ENCODE results near the gene NHS.

The NHS gene

DNA sequence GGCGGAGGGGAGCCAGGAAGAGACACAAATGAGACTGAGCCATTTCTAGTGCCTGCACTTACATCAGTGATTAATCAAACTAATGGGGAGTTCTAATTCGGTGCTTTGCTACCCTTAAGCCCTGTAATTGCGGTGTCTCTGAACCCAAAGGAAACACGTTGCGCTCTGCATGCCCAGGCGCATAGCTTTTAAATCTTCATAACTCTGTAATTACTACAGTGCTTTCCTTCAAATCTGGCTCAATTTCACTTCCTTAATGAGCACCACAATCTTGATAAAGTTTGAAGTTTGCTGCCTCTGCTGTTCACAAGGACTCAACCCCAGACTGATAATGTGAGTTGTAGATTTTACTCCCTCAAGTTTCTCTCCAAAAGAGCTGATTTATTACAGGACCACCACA is 5.7 kb upstream of the NHS start:
- no peak for TF ChIP-seq ZFX (IDR thresholded peaks at IDR 0.05; ENCODE audit: borderline replicate concordance)
- TF ChIP-seq, protein P1, sequence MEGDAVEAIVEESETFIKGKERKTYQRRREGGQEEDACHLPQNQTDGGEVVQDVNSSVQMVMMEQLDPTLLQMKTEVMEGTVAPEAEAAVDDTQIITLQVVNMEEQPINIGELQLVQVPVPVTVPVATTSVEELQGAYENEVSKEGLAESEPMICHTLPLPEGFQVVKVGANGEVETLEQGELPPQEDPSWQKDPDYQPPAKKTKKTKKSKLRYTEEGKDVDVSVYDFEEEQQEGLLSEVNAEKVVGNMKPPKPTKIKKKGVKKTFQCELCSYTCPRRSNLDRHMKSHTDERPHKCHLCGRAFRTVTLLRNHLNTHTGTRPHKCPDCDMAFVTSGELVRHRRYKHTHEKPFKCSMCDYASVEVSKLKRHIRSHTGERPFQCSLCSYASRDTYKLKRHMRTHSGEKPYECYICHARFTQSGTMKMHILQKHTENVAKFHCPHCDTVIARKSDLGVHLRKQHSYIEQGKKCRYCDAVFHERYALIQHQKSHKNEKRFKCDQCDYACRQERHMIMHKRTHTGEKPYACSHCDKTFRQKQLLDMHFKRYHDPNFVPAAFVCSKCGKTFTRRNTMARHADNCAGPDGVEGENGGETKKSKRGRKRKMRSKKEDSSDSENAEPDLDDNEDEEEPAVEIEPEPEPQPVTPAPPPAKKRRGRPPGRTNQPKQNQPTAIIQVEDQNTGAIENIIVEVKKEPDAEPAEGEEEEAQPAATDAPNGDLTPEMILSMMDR (IDR thresholded peaks at IDR 0.05) = no peak

GRCh38 chrX:17370191-17370590 is 4.8 kb upstream of the NHS start:
- no peak overlapping the region for H3K27ac ChIP-seq
- TF ChIP-seq ZFX (IDR thresholded peaks at IDR 0.05; ENCODE audit: borderline replicate concordance) = no peak
- TF ChIP-seq, protein P1 (IDR thresholded peaks at IDR 0.05) = no peak

More for the DNA sequence above, 5.7 kb upstream of the NHS start:
- no peak overlapping the region for H3K27ac ChIP-seq

GRCh38 chrX:17372052-17372451 is 2.9 kb upstream of the NHS start:
- H3K27ac ChIP-seq = no peak overlapping the region
- no peak for TF ChIP-seq ZFX (IDR thresholded peaks at IDR 0.05; ENCODE audit: borderline replicate concordance)
- TF ChIP-seq, protein P1 (IDR thresholded peaks at IDR 0.05) = no peak

DNA sequence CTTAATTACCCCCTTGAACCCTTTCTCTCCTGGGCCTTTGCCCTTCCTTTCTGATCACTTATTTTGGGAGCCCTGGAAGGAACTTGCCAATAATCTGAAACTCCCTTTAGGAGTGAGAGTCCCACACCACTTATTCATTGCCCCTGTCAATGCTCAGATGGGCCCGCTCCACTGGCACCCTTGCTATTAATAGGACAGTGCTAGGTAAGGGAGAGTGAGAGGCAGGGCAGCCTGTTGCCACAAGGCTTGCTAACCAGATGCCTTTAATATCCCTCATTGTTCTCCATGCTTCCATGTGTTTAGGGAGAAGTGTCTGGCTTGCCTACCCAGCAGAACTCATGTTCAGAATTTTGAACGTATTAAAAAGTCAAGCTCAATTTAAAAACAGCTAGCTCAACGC is 1.7 kb upstream of the NHS start:
- TF ChIP-seq, protein P1 (IDR thresholded peaks at IDR 0.05) = no peak
- TF ChIP-seq ZFX (IDR thresholded peaks at IDR 0.05; ENCODE audit: borderline replicate concordance) = no peak
- no peak overlapping the region for H3K27ac ChIP-seq

DNA sequence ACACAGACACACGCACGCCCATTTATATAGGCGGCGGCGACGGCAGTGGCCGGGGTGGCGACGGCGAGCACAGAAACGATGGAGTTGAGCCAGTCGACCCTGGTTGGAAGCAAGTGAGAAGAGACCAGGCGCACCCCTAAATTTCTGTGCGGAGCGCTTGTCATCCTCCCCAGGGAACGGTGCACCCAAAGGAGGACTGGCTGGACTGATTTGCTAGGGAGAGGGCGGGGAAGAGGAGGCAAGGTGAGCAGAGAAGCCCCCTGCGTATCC is 302 bp downstream of the NHS start:
- TF ChIP-seq, protein P1 (IDR thresholded peaks at IDR 0.05) = no peak
- TF ChIP-seq ZFX (IDR thresholded peaks at IDR 0.05; ENCODE audit: borderline replicate concordance) = no peak
- no peak overlapping the region for H3K27ac ChIP-seq

DNA sequence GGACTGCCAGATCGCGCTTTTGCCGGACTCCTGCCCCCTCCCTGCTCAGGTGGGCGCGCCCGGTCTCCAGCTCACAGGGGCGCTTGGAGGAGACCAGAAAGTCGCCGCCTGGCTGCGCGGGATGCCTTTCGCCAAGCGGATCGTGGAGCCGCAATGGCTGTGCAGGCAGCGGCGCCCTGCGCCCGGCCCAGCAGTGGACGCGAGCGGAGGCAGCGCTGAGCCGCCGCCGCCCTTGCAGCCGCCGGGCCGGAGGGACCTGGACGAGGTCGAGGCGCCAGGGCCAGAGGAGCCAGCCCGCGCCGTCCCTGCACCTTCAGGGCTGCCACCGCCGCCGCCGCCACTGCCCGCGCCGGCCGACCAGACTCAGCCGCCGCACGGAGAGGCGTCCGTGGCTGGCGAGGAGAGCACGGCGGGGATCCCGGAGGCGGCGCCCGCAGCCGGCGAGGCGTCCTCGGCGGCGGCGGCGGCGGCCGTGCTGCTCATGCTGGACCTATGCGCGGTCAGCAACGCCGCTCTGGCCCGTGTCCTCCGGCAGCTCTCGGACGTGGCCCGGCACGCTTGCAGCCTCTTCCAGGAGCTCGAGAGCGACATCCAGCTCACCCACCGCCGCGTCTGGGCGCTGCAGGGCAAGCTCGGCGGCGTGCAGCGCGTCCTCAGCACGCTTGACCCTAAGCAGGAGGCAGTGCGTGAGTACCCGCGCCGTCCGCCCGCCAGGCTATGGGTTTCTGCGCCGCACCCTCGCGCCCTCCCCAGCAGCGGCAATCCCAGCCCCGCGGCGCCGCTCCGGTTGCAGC is 834 bp downstream of the NHS start:
- TF ChIP-seq, protein P1 (IDR thresholded peaks at IDR 0.05) = 0 out of 2 replicates have a peak, but pooled peaks have one; percentile 3
- TF ChIP-seq ZFX (IDR thresholded peaks at IDR 0.05; ENCODE audit: borderline replicate concordance) = no peak
- H3K27ac ChIP-seq = no peak overlapping the region

GRCh38 chrX:17376431-17377077 is 1.6 kb downstream of the NHS start:
- TF ChIP-seq, protein P1 (IDR thresholded peaks at IDR 0.05) = no peak
- TF ChIP-seq ZFX (IDR thresholded peaks at IDR 0.05; ENCODE audit: borderline replicate concordance) = no peak
- H3K27ac ChIP-seq = no peak overlapping the region
